G401 (cell line): ENCODE measurements around the gene EPHA1. TPM values are rescaled to one million over a fixed set of nuclear protein-coding genes. Genes with fewer than 3 reads are reported as not detected.

Experiments used
- DNase-seq: peaks from one replicate; pipeline ENCODE4 v3.0.0-alpha.2; 2015; ENCODE audit warnings: low spot score
- in situ Hi-C: cut with HindIII; loops from 2 replicates; pipeline ENCODE4 v1.10.0; 2016; ENCODE audit warnings: low sequenced_read_pairs, mixed read lengths
- total RNA-seq: library from RNA; depleted of rRNA; stranded (reverse); fragments of >200 nt; shearing (Covaris generic); gene quantifications from 2 replicates; pipeline ENCODE4 v1.2.3, GENCODE V29; 2014; rRNA removed

The EPHA1 gene
- total RNA-seq, 1 experiment from 2014 or later: not detected

GRCh38 chr7:143359771-143360353 is 48.8 kb downstream of the EPHA1 start:
- in situ Hi-C loops: no loop called here
- DNase-seq: no peak

DNA sequence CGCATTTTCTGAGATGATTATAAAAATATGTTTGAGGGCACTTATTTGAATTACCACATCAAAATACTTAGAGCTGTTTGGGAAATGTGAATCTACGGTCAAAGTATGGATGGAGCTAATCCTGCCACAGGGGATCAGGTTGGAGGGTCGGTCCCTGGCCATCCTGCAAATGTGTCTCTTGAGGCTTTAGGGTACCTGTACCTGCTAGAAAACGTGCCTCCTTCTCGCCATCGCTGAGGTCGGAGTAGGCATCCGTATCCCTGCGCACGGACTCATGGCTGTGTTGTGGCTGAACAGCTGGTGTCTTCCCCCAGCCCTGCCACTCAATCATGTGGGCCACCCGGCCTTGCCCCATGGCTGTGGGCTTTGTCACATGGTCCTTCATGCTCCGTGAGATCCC is 50.0 kb downstream of the EPHA1 start:
- in situ Hi-C loops: no loop called here
- DNase-seq: no peak

DNA sequence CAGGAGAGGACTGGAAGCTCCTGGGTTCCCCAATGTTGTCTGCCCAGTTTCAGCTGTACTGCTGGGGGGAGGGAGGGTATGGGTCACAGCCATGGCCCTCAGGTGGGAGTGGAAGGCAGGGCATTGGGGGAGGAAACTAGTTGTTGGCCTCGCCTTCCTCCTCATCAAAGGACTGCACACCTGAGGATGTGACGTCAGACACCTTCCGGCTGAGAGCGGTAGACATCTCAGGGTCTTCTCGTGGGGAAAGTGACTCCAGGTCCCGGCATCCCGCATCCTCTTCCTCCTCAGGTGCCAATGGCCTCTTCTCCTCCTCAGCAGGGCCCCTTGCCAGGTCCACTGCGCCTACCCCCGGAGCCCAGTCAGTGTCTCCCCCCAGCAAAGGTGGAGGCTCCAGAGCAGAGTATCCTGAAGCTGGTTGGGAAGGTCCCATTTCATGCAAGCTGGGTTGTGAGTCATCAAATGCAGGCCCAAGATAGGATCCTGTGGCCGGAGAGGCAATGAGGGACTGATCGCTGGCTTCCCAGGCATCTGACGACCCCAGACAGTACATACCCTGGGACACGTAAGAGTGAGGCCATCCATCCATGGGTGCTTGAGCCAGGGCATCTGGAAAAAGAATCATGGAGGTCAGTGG is 52.1 kb downstream of the EPHA1 start:
- in situ Hi-C loops: no loop called here

DNA sequence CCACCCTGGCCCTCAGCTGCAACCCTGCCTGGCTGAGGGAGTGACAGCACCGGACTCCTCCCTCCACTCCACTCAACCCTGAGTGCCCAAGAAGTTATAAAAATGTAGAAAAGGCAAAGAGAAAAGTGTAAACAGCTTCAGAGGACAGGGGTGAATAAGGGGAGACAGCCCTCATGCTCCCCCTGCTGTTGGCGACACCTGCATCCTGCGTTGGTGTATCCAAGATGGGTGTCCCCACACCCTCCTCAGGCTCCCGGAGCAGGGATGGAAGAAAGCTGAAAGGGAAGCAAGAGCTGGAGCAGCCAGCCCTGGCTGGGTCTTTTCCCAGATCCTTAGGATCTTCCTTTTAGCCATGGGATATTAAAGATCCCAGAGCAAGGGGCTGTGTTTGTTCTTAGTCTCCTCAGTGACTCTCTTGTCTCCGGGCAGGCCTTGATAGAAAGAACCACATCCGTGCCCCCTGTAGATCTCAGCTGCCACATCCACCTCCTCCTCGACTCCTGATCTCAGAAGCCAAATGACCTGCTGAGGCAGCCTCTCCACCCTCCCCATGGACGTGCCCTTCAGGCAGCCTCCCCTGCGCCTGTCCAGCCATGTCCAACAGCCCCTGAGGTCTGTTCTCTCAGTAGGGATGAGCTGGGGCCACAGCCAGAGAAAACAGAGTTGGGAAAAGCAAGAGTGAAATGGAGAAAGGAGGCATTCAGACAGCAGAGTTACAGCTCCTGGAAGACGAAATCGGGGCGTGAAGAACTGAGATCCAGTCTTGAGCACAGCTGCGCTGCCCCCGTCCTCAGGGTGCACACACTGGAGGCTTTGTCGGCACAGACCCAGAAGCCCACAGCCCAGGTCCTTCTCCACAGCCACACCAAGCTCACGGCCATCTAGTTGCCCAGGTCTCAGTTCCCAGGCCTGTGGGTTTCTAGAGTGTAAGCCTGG is 52.9 kb downstream of the EPHA1 start:
- in situ Hi-C loops: no loop called here
- DNase-seq: no peak

More for the DNA sequence above, 52.1 kb downstream of the EPHA1 start:
- no peak for DNase-seq

- in situ Hi-C loops: no loop called here
- no peak for DNase-seq
These were observed 53.7 kb downstream of the EPHA1 start for GRCh38 chr7:143354965-143355364.

DNA sequence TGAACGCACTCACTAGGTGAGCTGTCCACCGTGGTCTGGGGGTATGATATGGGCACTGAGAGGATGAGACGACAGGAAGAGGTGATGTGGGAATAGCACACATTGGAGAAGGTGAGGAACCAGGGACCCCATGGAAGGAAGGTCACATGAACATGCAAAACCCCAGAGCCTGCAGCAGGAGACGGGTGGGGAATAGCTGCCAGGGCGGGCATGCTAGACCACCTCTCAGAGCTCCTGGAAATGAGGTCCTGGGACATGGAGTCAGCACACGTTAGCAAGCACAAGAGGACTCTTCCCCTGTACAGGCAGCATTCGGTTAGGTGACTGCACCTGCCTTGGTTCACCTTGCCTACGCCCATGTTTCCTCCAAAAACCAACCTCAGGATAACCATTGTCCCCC is 54.3 kb downstream of the EPHA1 start:
- no peak for DNase-seq
- in situ Hi-C loops: no loop called here

DNA sequence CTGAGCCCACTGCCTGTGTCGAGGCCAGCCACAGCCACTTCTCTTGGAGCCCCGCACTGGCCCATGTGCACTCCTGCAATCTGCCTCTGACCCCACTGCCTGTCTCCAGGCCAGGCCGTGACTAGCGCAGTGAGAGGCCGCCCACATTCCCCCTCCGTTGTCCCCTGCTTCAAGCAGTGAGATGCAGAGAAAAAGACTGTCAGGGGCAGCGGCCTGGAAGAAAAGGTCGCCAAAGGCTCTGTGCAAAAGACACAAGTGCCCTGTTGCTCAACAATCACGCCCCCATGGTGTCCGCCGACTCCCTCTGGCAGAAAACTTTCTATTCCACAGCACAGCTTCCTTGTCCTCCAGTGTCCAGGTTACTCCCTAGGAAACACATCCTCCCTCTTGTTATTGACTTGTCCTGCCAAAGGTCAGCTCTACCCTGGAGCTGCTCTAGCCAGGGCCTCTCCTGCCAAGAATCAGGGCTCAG is 56.1 kb downstream of the EPHA1 start:
- in situ Hi-C loops: no loop called here
- DNase-seq: no peak

GRCh38 chr7:143351574-143351973 is 57.1 kb downstream of the EPHA1 start:
- in situ Hi-C loops: no loop called here
- no peak for DNase-seq

DNA sequence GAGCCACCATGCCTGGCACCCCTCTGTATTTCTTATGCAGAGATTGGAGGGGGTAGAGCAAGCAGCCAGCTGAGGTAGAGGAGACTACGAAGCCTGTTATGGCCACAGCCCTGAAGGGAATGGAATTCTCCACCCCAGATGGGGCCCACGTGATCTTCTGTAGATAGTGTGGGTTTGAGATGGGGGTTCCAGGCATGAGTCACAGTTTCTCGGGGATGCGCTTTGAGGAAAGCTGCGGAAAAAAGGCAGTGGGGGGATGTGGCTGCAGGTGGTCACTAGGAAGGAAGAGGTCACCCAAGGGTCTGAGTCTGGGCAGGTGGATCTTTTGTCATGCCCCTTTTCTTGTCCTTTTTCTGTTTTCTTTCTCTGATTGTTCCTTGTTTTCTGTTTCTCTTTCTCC is 57.6 kb downstream of the EPHA1 start:
- no peak for DNase-seq
- in situ Hi-C loops: no loop called here

DNA sequence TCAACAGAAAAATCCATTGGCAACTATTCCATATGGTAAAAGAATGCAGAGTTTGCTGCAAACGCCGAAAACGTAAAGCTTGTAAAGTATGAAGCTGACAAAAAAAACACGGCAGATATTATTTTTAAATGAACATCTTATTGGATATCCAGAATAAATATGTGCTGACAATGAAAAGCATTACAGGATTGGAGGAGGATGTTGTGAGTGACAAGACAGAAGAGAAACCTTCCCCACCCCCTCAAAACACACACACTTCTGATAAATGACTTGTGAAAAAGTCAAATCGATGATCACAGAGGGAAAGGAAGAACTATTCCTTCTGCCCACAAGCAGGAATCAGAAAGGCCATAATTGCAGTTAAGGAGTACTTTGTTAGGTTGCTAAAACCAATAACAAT is 60.7 kb downstream of the EPHA1 start:
- no peak for DNase-seq
- in situ Hi-C loops: no loop called here

GRCh38 chr7:143346018-143346417 is 62.6 kb downstream of the EPHA1 start:
- no peak for DNase-seq
- in situ Hi-C loops: no loop called here

DNA sequence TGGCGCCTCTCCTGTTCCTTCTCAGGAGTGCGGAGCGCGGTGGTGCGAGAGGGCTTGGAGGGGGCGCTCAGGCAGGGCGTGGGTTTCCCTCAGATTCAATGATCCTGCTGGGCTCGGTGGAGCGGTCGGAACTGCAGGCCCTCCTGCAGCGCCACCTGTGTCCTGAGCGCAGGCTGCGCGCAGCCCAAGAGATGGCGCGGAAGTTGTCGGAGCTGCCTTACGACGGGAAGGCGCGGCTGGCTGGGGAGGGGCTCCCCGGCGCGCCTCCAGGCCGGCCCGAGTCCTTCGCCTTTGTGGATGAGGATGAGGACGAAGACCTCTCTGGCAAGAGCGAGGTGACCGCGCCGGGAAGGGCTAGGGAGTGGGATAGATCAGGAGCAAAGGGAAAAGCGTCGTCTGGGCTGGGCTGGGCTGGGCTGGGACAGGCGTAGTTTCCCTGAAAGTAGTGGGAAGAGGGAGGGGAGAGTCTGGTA is 63.2 kb downstream of the EPHA1 start:
- peak; percentile 29 for DNase-seq
- in situ Hi-C loops: no loop called here

DNA sequence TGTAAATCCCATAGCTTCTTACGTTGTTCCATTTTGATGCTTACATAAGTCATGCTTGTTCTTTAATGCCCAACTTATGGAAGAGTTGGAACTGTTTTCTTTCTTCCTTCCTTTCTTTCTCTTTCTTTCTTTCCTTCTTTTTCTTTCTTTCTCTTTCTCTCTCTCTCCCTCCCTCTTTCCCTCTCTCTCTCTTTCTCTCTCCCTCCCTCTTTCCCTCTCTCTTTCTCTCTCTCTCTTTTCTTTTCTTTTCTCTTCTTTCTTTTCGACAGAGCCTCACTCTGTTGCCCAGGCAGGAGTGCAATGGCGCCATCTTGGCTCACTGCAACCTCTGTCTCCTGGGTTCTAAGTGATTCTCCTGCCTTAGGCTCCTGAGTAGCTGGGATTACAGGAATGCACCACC is 65.1 kb downstream of the EPHA1 start:
- no peak for DNase-seq
- in situ Hi-C loops: no loop called here

DNA sequence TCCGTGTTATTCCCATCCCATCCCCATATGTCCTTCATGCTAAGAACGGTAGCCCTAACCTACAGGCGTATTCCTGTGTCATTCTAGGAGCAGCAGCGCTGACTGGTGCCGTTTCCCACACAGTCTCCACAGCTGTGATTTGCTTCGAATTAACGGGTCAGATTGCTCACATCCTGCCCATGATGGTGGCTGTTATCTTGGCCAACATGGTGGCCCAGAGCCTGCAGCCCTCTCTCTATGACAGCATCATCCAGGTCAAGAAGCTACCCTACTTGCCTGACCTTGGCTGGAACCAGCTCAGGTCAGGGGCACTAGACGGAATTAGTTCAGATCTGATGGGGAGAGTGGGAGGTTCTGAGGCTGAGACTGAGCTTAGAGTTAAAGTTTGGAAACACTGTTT is 66.8 kb downstream of the EPHA1 start:
- in situ Hi-C loops: no loop called here
- no peak for DNase-seq

Other genes with a start within 250 kb of the EPHA1 start
- not detected in 2 replicates for gene TAS2R39, start 225.4 kb downstream of the EPHA1 start, total RNA-seq
- gene TAS2R40, start 186.8 kb downstream of the EPHA1 start, total RNA-seq: not detected in 2 replicates
- 3.2 and 7.0 TPM in 2 replicates for gene GSTK1, start 145.4 kb downstream of the EPHA1 start, total RNA-seq
- gene TMEM139, start 123.9 kb downstream of the EPHA1 start, total RNA-seq: not detected in 2 replicates
- gene CASP2, start 120.5 kb downstream of the EPHA1 start, total RNA-seq: 4.9 and 5.9 TPM in 2 replicates
- gene CLCN1, start 92.7 kb downstream of the EPHA1 start, total RNA-seq: not detected in 2 replicates
- gene FAM131B, start 46.1 kb downstream of the EPHA1 start, total RNA-seq: 0.06 and 0.31 TPM in 2 replicates
- 25.0 and 33.5 TPM in 2 replicates for gene ZYX, start 27.5 kb downstream of the EPHA1 start, total RNA-seq
- not detected in 2 replicates for gene TAS2R60, start 34.6 kb upstream of the EPHA1 start, total RNA-seq
- not detected in 2 replicates for gene TAS2R41, start 69.0 kb upstream of the EPHA1 start, total RNA-seq
- not detected in 2 replicates for gene CTAGE15, start 162.9 kb upstream of the EPHA1 start, total RNA-seq
- 0.06 TPM in 1 of 2 replicates, not detected in the other for gene TCAF2, start 212.1 kb upstream of the EPHA1 start, total RNA-seq